Measurements from ENCODE around the gene CDK2. TPM values are rescaled to one million over a fixed set of nuclear protein-coding genes. Genes with fewer than 3 reads are reported as not detected.
A peak's percentile ranks its signal among the peaks of the same experiment; 100 is the strongest.
"Not testable (repeated sequence)": the region's sequence is repeated elsewhere in the genome, so short reads cannot be mapped to it uniquely, and the experiment has no call there.

CDK2 gene
- total RNA-seq, 1 experiment from 2014 or later, result 148 TPM

DNA sequence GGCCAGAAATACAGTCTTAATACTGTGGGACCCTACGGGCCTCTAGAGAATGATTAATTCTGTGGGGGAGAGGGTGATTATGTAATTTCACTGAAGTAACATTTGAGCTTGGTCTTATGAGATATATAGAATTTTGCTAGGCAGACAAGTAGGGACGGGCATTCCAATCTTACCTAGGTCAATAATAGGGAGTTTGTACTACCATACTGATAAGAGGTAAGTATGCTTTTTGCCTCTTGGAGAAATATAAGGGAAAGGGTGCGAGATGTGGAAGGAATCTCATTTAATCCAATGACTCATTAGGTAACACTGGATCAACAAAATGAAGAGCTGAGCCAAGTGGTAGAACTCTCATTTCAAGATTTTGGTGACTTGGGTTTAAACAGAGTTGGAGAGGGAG lies 12.4 kb downstream of the CDK2 start:
- no peak for DNase-seq (ENCODE audit: low read depth)

DNA sequence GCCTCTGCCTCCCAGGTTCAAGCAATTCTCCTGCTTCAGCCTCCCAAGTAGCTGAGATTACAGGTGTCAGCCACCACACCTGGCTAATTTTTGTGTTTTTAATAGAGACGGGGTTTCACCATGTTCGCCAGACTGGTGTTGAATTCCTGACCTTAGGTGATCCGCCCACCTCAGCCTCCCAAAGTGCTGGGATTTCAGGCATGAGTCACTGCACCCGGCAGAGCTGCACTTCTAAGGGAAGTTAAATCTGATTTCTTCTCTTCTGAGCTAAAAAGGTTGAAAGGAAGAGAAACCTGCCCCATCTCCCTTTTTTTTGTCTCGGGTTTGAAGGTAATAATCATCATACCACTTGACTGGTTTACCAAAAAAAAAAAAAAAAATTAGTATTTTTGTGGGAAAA lies 15.3 kb downstream of the CDK2 start:
- not testable (repeated sequence) for DNase-seq (ENCODE audit: low read depth)

DNA sequence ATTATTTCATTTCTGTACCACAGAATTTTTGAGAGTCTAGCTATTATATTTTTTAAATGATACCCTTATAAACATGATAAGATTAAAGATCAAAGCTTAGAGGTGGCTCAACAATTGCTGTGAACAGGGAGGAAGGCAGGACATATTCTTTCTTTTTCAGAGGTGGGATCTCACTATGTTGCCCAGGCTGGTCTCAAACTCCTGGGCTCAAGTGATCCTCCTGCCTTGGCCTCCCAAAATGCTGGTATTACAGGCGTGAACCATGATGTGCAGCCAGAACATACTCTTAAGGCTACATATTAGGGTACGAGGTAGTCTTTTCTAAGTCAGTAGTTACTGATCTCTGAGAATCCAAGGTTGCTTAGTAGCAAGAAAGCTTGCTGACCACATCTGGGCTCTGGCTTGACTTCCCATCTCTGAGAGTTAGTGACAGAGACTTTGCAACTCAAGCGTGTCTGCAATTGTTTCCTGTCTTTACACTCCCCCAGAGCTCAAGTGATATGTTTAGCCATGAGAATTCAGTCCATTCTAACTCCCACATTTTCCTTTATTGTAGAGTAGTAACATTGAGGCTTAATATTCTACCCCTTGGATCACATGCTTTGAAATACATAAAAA lies 15.8 kb downstream of the CDK2 start:
- DNase-seq (ENCODE audit: low read depth), result no peak

DNA sequence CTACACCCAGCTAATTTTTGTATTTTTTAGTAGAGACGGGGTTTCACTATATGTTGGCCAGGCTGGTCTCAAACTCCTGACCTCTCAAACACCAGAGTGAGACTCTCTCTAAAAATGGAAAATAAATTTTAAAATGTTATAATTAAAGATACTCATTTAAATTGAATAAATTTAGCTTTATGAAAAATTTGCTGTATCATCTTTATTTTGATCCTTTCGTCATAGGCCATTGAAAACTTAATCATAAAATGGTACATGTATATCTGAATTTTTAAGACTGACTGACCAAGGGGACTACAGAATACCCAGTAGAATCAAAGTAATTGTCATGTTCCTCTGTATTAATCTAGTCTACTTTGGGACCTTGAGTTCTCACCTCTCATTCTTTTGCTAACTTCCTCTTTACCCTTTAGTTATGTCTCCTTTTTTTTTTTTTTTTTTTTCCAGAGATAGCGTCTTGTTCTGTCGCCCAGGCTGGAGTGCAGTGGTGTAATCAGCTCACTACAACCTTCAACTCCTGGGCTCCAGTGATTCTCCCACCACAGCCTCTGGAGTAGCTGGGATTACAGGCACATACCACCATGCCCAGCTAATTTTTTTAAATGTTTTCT lies 16.7 kb downstream of the CDK2 start:
- DNase-seq (ENCODE audit: low read depth), result no peak

DNA sequence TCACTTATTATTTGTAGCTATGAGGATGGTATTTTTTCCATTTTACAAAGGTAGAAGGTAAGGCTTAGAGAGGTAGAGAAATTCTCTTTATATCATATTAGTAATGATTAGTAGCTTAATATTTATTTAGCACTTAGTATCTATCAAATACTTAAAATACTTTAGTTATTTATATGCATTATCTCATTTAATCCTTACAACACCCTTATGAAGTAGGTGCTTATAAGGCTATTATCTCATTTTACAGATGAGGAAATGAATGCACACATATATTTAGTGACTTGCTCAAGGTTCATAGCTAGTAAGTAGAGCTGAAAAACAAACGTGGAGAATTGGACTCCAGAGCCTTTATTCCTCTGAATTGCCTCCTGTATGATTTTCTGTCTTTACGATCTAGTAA lies 18.2 kb downstream of the CDK2 start:
- no peak for DNase-seq (ENCODE audit: low read depth)

DNA sequence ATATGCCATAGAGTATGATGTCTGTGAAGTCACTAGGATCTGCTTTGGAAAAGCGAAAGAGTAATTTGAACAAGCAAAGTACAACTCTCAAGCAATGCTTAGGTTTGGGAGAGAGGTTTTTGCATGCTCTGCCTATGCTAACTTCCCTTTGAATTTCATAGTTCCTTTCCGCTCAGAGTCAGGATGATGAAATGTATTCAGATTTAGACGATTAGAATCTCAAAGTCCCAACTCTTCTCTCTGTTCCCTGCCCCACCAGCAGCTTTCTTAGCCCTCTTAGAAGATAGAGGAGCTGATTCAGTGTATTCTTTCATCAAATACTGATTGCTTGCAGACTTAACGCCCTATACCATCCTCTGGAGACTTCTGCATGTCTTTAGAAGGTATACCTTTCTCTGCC lies 18.7 kb downstream of the CDK2 start:
- no peak for DNase-seq (ENCODE audit: low read depth)

DNA sequence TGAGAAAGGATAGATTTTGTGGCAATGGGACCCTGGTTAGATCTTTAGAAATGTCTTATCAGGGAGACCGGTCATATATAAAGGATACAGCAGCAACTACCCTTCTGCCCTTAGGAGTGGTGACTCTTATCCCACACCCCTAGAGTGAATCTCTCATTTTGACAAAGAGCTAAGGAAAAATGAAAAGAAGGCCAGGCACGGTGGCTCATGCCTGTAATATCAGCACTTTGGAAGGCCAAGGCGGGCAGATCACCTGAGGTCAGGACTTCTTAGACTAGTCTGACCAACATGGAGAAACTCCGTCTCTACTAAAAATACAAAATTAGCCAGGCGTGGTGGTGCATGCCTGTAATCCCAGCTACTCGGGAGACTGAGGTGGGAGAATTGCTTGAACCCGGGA lies 19.3 kb downstream of the CDK2 start:
- DNase-seq (ENCODE audit: low read depth), result not testable (repeated sequence)

DNA sequence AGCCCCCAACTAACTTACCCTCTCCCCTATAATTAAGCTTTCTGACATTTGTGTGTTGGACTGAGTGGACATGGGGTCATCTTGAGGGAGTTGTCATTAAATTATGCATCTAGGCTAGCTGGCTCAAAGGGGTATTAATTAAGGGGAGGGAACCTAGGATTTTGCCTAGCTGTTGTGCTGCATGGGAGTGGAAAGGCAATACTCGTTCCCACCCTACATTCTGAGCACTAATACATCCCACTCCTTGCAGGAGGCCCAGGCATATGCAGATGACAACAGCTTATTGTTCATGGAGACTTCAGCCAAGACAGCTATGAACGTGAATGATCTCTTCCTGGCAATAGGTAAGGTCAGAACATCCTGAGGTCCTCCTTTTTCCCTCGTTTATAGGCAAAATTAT lies 24.5 kb downstream of the CDK2 start:
- DNase-seq (ENCODE audit: low read depth), result no peak

DNA sequence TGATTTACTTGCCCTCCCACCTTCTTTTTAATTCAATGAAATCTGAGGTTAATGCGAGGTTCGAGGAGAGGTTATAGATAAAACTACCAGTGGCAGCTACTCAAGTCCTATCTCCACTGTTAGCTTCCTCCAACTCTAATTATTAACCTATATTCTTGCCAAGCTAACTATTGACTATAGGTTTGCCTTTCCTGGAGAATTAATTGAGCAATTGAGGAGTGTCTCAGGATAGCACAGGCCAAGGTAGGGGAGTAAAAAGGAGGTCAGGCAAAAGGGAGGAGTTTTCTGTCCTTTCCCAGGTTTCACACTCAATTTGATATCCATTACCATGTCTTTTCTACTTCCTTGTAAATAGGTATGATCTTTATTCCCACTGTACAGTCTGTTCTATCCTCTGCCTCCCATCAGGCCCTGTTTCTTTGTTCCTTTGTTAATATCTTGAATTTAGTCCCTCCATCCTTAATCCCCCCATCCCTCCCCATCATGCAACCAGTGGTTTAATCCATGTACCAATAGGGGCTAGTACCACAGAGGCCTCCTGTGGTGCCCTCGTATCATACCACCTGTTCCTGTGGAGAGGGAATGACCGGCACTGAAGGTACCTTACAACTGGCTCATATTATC lies 26.7 kb downstream of the CDK2 start:
- no peak for DNase-seq (ENCODE audit: low read depth)

DNA sequence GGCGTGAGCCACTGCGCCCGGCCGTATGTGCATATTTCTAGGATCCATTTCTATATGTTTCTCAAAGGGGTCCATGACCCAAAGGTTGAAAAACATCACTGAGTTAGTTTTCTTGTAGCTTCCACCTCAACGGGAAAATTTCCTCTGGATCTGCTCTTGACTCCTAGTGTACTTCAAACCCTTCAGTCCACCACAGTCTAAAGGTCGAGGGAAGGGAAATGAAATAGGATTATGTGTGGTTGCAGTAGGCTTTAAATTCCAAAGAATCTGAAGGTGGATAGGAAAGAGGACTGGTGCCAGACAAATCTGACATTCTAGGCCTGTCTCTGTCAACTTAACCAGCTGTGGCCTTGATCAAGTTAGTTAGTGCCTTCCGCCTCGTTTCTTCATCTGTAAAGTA lies 28.7 kb downstream of the CDK2 start:
- DNase-seq (ENCODE audit: low read depth), result no peak

DNA sequence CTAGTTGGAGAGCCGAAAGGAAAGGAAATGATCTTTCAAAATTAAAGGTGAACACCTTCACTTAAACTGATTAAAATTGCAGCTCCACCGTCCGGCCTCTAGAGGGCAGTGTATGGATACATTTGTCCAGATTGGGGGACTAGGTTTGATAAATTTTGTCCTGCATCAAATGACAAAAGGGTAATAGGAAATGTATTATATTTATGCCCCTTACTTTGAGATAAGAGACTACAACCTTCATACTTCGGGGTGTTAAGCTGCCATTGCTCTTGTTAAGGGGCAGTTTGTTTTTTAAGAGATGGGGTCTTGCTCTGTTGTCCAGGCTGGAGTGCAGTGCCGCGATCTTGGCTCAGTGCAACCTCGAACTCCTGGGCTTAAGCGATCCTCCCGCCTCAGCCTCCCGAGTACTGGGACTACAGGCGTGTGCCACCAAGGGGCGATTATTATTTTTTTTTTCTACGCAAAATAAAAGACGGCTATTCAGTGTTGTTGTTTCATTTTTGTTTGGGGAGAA lies 29.6 kb downstream of the CDK2 start:
- peak; percentile 69 for DNase-seq (ENCODE audit: low read depth)

DNA sequence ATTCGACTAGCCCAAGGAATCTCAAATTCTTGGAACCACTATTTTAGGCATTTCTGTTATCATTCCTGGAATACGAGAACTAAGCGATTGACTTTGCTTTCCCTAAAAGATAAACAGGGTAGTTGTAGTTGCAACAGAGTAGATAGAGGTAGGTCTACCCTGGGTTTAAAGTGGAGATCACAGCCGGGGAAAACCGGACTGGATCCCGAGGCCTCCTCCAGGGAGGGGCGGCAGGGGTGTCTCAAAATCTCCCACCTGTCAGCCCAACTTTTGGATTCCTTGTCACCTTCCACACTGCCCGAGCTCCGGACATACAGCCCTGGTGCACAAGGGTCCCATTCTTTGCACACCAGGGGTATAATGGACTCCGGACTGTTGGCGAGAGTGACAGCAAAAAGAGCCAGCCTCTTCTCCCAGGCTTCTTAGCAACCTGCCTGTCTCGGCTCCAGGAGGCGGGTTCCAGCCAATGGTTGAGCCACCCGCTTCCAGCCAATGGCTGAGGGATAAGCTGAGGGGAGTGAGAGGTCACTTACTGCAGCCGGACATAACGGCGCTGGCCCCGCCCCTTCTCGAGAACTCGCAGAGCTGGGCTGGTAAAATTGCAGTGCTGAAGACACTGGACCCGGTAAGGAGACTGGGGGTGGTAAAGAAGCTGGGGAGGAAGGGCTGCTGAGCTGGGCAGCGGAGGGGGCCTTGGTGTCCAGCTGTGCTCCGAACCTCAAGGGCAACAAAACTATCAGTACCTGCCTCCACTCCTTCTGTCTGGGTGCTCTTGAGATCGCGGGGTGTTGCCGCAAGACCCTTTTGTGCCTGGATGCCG lies 30.3 kb downstream of the CDK2 start, which contains the start of gene SUOX:
Gene SUOX (plus strand): TSS at position 562 of the 820 bp plus-strand sequence. CDS start 4,946 bp downstream, outside the sequence.
- DNase-seq (ENCODE audit: low read depth), result peak; percentile 97

DNA sequence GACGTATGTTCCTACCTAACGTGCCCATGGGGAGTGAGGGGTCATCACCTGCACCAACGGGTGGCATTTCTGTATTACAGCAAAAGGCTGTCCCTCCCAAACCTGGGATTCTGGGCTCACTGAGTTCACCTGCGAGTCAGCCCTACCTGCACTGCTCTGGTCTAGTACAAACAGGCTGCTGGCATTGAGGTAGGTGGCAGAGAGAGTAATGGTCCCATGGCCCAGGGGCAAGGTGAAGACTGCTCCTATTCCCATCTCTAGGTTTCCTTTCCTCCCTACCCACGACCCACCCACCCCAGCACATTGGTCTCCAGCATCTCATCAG lies 30.9 kb downstream of the CDK2 start:
- no peak for DNase-seq (ENCODE audit: low read depth)

DNA sequence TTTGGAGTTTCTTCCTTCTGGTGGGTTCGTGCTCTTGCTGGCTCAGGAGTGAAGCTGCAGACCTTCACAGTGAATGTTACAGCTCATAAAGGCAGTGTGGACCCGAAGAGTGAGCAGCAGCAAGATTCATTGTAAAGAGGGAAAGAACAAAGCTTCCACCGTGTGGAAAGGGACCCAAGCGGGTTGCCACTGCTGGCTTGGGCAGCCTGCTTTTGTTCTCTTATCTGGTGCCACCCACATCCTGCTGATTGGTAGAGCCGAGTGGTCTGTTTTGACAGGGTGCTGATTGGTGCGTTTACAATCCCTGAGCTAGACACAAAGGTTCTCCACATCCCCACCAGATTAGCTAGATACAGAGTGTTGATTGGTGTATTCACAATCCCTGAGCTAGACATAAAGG lies 32.9 kb downstream of the CDK2 start:
- not testable (repeated sequence) for DNase-seq (ENCODE audit: low read depth)

DNA sequence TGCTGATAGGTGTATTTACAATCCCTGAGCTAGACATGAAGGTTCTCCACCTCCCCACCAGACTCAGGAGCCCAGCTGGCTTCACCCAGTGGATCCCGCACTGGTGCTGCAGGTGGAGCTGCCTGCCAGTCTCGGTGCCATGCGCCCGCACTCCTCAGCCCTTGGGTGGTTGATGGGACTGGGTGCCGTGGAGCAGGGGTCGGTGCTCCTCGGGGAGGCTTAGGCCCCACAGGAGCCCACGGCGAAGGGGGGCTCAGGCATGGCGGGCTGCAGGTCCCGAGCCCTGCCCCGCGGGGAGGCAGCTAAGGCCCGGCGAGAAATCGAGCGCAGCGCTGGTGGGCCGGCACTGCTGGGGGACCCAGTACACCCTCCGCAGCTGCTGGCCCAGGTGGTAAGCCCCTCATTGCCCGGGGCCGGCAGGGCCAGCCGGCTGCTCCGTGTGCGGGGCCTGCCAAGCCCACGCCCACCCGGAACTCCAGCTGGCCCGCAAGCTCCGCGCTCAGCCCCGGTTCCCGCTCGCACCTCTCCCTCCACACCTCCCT lies 33.4 kb downstream of the CDK2 start:
- not testable (repeated sequence) for DNase-seq (ENCODE audit: low read depth)

DNA sequence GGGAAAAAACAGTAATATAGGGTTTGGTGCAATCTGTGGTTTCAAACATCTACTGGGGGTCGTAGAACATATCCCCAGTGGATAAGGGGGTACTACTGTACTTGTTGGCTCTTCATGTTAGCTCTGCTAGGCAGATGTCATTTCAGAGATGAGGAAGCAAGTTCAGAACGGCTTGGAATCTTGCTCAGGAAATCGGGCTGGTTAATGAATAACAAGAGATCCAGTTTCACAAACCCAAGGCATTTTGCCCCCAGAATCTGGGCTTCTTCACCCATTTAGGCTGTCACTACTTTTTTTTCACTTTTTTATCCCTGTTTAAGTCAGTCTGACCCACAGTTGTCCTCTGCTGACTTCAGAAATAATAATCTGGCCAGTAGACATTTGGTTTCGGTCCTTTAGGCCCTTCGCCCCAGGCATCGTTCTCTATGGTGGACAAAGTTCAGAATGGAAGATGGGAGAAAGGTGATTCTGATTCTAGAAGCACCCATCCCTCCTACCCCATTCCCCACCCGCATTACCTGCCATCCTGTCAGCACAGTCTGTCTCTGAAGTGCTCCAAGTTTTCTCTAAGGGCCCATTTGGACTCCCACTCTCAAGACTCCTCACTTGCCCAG lies 35.0 kb downstream of the CDK2 start:
- DNase-seq (ENCODE audit: low read depth), result no peak

DNA sequence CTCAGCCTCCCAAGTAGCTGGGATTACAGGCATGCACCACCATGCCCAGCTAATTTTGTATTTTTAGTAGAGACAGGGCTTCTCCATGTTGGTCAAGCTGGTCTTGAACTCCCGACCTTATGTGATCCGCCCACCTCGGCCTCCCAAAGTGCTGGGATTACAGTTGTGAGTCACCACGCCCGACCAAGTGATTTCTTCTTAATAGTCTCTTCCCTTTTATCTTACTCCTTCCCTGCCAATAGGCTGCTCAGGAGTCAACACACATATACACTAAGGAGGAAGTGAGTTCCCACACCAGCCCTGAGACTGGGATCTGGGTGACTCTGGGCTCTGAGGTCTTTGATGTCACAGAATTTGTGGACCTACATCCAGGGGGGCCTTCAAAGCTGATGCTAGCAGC lies 36.7 kb downstream of the CDK2 start:
- not testable (repeated sequence) for DNase-seq (ENCODE audit: low read depth)

DNA sequence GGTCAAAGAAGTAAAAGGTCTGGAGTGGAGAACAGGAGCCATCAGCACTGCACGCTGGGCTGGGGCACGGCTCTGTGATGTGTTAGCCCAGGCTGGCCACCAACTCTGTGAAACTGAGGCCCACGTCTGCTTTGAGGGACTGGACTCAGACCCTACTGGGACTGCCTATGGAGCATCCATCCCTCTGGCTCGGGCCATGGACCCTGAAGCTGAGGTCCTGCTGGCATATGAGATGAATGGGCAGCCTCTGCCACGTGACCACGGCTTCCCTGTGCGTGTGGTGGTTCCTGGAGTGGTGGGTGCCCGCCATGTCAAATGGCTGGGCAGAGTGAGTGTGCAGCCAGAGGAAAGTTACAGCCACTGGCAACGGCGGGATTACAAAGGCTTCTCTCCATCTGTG lies 37.6 kb downstream of the CDK2 start:
- DNase-seq (ENCODE audit: low read depth), result no peak

DNA sequence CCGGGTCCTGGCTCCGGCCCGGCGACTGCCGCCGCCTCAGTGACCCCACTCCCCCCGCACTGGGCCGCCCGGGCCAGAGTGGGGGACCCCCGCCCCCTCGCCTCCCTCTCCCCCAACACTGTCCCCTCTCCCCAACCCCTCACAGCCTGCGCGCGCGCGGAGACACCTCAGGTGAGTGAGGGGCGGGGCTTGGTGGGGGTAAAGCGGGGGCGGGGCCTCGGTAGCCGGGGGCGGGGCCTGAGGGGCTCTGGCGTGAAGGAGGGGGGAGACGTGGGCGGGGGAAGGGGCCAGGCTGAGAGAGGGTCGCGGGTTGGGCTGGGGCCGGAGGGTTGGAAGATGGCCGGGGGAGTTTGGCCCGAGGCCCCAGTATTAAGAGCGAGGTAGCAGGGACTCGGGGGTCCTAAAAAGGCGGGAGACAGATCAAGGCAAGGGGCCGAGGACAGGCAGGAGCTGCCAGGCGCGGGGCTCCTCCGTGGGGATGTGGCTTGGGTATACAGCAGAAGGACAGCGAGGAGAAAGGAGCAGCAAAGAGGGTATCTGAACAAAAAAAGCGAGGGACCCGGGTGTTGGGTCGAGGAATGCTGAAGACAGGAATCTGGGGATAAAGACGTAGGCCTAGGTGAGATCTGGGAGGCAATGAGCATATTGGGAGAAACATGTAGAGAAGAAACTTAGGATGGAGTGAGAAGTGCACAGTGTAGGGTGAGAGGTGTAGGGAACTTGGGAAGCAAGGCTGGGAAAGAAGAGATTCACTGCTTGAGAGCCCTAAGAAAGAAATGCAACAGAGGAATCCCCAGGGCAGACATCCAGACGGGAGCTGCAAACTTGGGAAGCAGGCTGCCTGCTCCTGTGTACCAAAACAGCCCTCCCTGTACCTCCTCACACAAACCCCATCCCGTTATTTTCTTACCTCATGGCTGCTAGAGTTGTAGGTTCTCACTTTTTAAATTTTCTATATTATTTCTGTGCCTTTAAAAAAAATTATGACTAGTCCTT lies 41.2 kb downstream of the CDK2 start:
- peak; percentile 23 for DNase-seq (ENCODE audit: low read depth)

DNA sequence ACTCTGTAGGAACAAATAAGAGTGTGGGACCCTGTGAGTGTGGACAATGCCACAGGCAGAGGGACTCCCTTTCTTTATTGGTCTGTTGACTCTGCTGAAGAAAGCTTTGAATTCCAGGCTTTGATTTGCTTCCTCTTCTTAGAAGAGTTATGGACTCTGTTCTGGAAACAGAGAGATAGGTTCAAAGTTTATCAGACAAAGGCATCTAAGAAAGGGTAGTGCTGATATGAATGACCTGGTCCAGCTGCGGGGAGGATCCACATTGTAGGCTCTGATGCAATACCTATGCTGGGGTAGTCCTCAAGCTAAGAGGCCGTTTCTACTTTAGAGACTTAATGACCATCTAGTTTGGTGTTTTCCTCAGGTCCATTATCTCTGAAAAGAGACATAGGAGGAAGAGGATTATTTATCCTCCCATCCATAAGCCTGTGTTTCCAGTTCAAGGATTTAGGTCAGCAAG lies 43.5 kb downstream of the CDK2 start:
- no peak for DNase-seq (ENCODE audit: low read depth)
